ENCODE measurements around the gene LCE2A. TPM values are rescaled to one million over a fixed set of nuclear protein-coding genes. Genes with fewer than 3 reads are reported as not detected.

LCE2A gene
- not detected in 2 replicates for total RNA-seq (2011; cell fraction: chromatin; rRNA removed; ENCODE audit: low replicate concordance)
- total RNA-seq (2011; cell fraction: nucleolus; rRNA removed): not detected in 2 replicates
- total RNA-seq (2011; cell fraction: nucleoplasm; rRNA removed): not detected in 2 replicates
- not detected in 2 replicates for total RNA-seq (2014; rRNA removed)
- total RNA-seq (2014; rRNA removed; fragmentation: Illumina TruSeq; extraction: Trizol): not detected in 2 replicates
- not detected in 2 replicates for total RNA-seq (2015; rRNA removed; fragmentation: Illumina TruSeq; extraction: Trizol)
- total RNA-seq (2021): not detected in 2 replicates
- polyA plus RNA-seq (2011; rRNA removed): not detected in 2 replicates
- not detected in 2 replicates for polyA plus RNA-seq (2011; cell fraction: cytosol; rRNA removed)
- not detected in 2 replicates for polyA plus RNA-seq (2011; cell fraction: nucleus; rRNA removed)
- polyA plus RNA-seq (2012): not detected in 2 replicates
- polyA plus RNA-seq (2014; fragmentation: Illumina TruSeq; extraction: Trizol): not detected in 2 replicates
- polyA plus RNA-seq (2014; fragmentation: Nextera tagmentation; extraction: Ambion mirVana): not detected
- not detected in 2 replicates for polyA plus RNA-seq (2014; rRNA removed)
- not detected in 2 replicates for polyA minus RNA-seq (2011; rRNA and poly(A)+ RNA removed)
- not detected in 2 replicates for polyA minus RNA-seq (2011; cell fraction: cytosol; rRNA and poly(A)+ RNA removed)
- not detected in 2 replicates for polyA minus RNA-seq (2011; cell fraction: nucleus; rRNA and poly(A)+ RNA removed)
- Bru-seq, nascent RNA: not detected
- not detected for BruChase-seq, experiment 1, labeled RNA remaining after a 2-hour chase
- BruChase-seq, experiment 2, labeled RNA remaining after a 6-hour chase: not detected
- long read RNA-seq, experiment 1: 0 reads
- long read RNA-seq, experiment 2: 0 reads
- long read RNA-seq, experiment 3: 0 reads

GRCh38 chr1:152697701-152698600, at the start of gene LCE2A:
Gene LCE2A (plus strand): TSS chr1:152698345. CDS start chr1:152698902, 557 bp downstream.
- Histone ChIP-seq H2AFZ (ENCODE audit: low read depth, low read length) (no peak within 1 kb of the TSS), H3K9ac (ENCODE audit: insufficient read depth in 1 of 2, low read depth in 2 of 2, low read length in 2 of 2) (no peak within 1 kb of the TSS), H3K4me1 (replicated peaks in 1 of 2; ENCODE audit: control insufficient read depth in 2 of 2, insufficient read depth in 2 of 2, low read length in 2 of 2) (no peaks in the 10 kb centered on the region), H4K20me1 (replicated peaks; ENCODE audit: control insufficient read depth, insufficient read depth, low read length) (no peaks in the 10 kb centered on the region), H3K9me1 (ENCODE audit: control insufficient read depth, insufficient read depth, low read length) (no peaks in the 10 kb centered on the region), H3K36me3 (ENCODE audit: control insufficient read depth, insufficient read depth, low read length) (no peaks in the 10 kb centered on the region), H3K79me2 (ENCODE audit: control insufficient read depth, insufficient read depth, low read length) (no peaks in the 10 kb centered on the region), H3K9me3 (replicated peaks; ENCODE audit: control insufficient read depth, insufficient read depth, low read depth, low read length) (no peaks in the 10 kb centered on the region), H3K27ac (ENCODE audit: extremely low read depth, low read depth, low read length) (no peak within 1 kb of the TSS), H3K4me2 (ENCODE audit: insufficient read depth, low read length) (no peak within 1 kb of the TSS), H3K4me3 (no peak within 1 kb of the TSS), H3K27me3 (ENCODE audit: control insufficient read depth in 2 of 2, insufficient read depth in 2 of 2, low read length in 2 of 2) (no peaks in the 10 kb centered on the region)
- ChIA-PET POLR2A (no interaction called here), CTCF (ENCODE audit: low intra/inter-chr PET ratio) (no interaction called here)
- intact Hi-C loops (cut with micrococcal nuclease): no loop called here
- FAIRE-seq (no peak), DNase-seq (ENCODE audit: extremely low read depth in 1 of 4, low spot score in 3 of 4) (no peak), ATAC-seq (no peak)
- no TSS peak for BruUV-seq (replicated peaks)
- WGBS (ENCODE audit: insufficient coverage, low coverage, missing lambda C conversion rate): 0% methylated on average over 4 of the region's 4 CpGs
- in situ Hi-C loops (cut with MboI): no loop called here
- TF ChIP-seq ZNF696 (CRISPR knock-in tag; conservative IDR thresholded peaks at IDR 0.05) (no peak), ZNF263 (CRISPR knock-in tag; IDR thresholded peaks at IDR 0.05; ENCODE audit: borderline replicate concordance) (no peak), POLR2AphosphoS5 (IDR thresholded peaks at IDR 0.05; ENCODE audit: control insufficient read depth, insufficient read depth, low read depth, low read length) (no peak), ATF7 (IDR thresholded peaks at IDR 0.05) (no peak), SMARCA5 (IDR thresholded peaks at IDR 0.05) (no peak)

All from K562 (cell line).